Glomerular endothelial cell (primary cell): Measurements from ENCODE around the gene P4HA1. TPM values are rescaled to one million over a fixed set of nuclear protein-coding genes. Genes with fewer than 3 reads are reported as not detected.

Source experiments
- DNase-seq: peaks from one replicate; pipeline ENCODE4 v3.0.0-alpha.2; 2011; ENCODE audit warnings: low read depth, low spot score; ENCODE audit errors: extremely low read depth
- total RNA-seq: library from RNA; depleted of rRNA; stranded (reverse); fragments of >200 nt; gene quantifications from 2 replicates; pipeline ENCODE4 v1.2.3, GENCODE V29; 2015

Gene P4HA1
- total RNA-seq, 1 donor from 2014 or later = 82.2 TPM

DNA sequence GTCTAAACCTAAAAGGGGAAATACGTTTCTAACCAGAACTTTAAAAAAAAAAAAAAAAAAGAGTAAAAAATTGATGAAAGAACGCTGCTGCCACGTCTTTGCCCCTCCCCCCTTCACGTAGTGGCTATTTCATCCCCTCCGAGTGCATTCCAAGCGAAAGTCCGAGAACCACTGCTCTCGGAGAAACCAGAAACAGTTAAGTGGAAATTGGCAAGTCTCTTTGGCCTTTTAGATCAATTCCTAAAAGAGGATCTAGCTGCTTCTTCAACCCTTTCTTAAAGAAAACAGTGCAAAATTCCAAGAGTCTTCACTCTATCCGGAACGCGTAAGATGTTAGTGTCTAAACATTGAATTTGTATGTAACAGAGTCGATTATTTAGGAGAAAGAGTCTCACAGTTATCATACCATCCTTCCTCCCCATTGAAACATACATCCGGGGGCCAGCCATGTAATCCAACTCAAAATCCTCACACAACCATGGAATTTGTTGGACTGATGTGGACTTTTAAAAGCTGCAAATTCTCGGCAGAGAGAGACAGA is 1.1 kb downstream of the P4HA1 start:
- no peak for DNase-seq

DNA sequence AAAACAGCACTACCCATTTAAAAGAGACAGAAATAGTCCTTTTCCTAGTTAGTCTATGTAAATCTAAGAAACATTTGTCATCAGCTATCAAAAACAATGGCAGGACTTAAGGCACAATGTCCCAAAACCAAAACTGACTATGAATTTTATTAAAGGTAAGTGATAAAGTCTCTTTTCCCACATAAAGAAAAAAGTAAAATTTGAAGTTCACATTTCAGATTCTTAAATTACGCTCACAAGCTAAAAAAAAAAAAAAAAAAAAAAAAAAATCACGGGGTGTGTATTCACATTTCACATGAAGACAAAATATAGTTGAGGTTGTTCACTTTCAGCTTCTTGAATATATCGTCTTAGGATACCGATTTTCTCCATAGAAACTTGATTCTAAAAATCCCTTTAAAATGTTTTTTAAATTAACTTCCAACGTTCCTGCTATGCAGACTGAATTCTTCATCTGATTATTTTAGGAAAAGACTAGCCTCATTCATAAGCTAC is 1.6 kb downstream of the P4HA1 start:
- DNase-seq = no peak

DNA sequence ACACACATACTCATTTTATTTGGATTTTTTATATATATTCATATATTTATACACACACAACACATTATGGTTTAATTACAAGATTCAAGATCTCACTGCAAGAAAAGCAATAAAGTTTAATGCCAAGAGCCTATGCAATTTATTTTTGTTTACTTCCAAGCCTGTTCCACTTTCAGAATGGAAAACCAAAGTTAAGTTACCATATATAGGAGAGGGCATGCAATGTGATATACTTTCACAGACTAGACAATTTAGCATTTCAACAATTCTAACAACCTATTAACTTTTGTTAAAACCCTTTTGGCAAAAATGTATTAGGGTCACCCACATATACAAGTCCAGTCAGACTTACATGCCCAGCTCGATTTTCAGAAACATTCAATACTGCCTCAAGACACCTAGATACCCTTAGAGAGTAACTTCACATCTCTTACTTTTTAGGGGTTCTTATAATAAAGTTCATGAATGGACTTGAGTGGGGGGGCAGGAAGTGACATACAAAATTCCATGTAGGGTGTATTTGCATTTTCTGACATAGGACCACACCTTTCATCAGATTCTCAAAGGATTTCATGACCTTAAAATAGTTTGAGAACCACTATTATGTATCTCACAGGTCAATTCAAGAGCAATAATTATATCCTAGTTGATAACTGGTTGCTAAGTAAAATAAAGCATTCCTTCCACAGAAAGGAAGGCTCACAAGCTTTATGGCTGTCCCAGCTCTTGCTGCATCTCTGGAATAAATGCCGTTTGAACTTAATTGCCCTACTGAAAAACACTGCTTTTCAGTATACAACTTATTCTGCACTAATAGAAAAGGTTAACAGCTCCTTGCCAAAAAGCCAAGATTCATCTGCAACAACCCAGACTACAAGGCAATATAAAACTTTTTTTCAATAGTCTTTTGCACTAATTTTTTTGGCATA is 2.5 kb downstream of the P4HA1 start:
- no peak for DNase-seq

DNA sequence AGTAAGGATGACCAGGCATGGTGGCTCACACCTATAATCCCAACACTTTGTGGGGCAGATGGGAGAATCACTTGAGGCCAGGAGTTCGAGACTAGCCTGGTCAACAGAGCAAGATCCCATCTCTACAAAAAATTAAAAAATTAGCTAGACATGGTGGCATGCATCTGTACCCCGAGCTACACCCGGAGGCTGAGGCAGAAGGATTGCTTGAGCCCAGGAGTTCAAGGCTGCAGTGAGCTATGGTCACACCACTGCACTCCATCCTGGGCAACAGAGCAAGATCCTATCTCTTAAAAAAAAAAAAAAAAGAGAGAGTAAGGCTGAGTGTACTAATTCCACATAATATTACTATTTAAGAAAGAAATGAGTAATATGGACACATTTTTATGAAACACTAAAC is 3.8 kb downstream of the P4HA1 start:
- no peak for DNase-seq

DNA sequence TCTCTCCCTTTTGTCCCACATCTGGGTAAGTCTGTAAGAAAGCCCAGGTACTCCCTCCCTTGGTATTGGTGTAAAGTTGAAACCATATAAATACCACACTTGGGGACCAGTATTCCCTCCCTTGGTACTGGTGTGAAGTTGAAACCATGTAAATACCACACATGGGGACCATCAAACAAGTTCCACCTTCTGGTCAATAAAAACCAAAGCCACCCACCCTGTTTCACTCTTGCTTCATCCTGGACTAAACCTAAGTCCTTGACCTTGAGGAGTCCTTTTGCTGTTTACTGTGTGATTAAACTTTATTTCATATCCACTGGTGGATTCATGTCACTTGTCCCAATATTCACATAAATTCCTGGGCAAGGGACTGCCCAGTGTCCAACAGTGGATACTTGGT is 8.4 kb downstream of the P4HA1 start:
- DNase-seq = no peak

DNA sequence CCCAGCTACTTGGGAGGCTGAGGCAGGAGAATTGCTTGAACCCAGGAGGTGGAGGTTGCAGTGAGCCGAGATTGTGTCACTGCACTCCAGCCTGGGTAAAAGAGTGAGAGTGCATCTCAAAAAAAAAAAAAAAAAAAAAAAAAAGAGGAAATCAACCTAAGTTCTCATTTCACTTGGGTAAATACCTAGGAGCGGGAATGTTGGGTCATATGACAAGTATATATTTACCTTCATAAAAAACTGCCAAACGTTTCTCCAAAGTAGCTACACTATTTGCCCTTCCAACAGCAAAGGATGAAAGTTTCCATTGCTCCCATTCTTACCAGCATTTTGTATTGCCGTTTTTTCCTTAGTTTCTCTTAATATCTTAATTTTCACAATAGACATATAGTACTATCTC is 9.8 kb downstream of the P4HA1 start:
- DNase-seq = no peak

DNA sequence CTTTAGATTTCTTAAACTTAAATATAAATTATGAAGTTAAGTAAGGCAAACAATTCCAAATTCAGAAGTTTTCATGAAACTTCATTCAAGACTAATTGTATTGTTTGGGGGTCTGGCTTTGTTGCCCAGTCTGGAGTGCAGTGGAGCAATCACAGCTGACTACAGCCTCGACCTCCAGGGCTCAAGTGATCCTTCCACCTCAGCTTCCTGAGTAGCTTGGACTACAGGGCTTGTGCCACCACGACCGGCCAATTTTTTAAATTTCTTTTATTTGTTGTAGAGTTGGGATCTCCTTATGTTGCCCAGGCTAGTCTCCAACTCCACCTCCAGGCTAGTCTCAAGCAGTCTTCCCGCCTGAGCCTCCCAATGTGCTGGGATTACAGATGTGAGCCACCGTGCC is 12.5 kb downstream of the P4HA1 start:
- no peak for DNase-seq

DNA sequence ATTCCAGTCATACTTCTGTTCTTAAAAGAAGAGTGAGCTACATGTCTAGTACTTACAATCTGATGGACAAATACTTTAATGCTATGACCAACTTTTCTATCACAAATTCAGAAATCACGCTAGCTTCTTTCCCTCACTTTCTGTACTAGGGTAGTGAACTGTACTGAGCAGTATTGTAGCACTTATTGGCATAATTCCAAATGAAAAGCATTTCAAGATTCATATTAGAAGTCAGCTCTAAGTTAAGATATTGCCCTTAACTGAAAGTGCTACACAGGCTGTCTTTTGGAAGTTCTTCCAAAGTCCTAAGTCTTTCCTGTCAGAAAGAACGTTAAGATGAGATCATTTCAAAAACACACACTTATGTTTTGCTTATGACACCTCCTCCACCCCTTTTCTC is 13.4 kb downstream of the P4HA1 start:
- no peak for DNase-seq

DNA sequence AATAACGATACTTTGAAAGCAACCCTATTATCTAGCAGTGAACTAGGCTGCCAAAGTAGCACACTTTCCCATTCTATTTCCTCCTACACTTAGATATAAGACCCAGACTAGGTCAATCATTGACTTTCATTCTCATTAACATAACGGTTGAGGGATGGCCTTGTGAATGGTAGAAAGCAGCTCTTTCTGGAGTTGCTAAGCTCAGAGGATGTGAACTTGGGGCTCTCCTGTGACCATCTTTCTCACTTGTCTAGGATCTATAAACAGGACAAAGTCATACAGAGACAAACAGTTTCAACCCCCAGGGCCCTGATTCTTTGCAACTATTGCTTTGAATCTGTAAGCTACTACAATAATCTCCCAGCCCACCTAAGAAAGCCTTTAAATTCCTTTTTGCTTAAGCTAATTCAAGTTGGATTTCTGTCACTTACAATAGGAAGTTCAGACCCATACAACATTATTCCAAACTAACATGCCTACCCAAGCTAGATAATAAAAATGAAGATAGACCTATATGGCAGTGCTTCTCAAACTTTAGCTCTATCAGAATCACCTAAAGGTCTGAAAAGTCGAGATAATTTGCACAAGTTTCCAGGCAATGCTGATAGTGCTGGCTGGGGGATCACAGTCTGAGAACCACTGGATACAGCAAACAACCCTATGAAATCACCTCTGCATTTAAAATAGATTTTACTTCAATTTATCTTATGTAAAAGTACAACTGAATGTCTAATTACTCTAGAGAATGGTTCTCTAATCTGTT is 16.7 kb downstream of the P4HA1 start:
- DNase-seq = no peak

DNA sequence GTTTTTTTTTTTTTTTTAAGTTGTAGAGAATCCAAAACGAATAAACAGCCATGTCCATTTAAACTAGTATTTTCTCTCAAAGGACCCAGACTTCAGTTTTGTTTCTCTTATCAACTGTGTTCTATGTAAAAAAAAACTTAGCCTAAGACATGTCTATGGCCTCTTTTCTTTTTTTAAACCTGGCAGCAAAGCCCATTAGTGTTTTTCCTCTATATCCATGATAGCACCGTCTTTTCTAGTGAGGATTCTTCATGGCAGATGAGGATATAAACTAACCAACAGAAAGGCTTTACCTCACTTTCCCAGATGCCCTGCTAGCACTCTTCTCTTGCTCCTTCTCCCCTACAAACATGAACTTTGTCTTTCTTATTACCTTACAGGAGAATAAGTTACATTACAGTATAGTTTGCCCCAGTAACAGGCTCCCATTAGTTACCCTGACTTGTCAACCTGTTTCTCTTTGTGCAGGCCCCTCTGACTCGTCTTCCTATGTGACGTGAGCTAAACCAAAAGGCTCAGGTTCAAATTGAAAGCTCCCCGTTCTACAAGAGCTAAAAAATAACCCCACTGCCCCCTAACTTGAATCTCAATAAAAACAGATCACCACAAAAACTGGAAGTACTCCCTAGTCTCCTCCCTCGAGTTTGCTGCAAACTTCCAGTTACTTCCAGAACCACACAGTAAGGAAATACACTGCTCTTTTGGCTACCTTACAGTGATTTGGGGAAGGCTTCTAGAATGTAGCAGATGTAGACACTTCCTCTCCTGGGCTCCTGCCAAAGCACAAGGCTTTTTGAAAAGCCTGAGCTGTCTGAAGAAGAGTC is 20.1 kb downstream of the P4HA1 start:
- no peak for DNase-seq

DNA sequence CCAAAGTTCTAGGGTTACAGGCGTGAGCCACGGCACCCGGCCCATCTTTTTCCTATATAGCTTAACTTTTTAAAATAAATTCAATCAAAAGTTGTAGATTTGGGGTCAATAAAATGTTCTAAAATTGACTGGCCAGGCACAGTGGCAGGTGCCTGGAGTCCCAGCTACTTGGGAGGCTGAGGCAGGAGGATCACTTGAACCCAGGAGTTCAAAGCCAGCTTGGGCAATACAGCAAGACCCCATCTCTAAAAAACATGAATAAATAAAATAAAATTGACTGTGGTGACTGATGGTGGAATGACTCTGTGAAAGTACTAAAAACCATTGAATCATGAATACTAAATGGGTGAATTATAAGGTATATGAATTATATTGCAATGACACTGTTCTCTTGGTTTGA is 20.8 kb downstream of the P4HA1 start:
- no peak for DNase-seq

DNA sequence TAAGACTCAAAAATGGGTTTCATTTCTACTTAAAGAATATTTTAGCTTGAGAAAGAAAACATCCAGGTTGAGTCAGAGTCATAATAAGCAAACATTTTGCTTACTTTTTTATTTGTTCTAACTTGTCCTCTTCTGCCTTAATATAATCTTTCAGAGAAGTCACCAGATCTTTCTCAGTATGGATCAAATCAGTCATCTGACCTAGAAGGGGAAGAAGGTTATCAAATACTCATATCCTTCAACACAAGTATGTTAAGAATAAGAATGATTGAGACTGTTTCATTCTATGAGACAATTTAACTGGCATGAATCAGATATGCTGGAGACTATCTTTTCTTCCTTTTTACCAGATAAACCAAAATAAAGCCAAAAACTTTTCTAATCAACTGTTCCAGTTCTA is 23.0 kb downstream of the P4HA1 start:
- no peak for DNase-seq

DNA sequence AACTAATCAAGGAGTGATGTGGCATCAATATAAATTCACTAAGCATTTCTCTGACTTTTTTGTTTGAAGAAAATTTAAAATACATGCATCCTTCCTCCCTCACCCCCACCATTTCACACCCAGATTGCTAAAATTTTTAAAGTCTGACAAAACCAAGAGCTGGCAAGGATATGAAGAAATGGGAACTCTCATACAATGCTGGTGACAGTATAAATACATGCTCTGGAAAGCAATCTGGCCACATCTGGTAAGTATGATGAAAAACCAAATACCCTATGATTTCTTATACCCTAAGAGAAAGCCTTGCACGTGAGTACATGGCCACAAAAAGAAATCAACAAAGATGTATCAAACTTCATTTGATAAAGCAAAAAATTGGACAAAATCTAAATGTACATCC is 31.2 kb downstream of the P4HA1 start:
- DNase-seq = no peak

DNA sequence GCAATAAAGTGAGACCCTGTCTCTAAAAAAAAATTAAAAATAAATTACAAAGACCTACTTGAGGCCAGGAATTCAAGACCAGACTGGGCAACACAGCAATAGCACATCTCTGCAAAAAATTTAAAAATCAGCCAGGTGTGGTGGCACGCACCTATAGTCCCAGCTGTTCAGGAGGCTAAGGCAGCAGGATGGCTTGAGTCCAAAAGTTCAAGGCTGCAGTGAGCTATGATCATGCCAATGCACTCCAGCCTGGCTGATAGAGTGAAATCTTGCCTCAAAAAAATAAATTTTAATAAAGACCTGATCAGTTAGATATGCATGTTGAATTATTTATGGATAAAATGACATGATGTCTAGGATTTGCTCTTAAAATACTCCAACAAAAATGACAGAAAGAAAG is 34.9 kb downstream of the P4HA1 start:
- DNase-seq = no peak

DNA sequence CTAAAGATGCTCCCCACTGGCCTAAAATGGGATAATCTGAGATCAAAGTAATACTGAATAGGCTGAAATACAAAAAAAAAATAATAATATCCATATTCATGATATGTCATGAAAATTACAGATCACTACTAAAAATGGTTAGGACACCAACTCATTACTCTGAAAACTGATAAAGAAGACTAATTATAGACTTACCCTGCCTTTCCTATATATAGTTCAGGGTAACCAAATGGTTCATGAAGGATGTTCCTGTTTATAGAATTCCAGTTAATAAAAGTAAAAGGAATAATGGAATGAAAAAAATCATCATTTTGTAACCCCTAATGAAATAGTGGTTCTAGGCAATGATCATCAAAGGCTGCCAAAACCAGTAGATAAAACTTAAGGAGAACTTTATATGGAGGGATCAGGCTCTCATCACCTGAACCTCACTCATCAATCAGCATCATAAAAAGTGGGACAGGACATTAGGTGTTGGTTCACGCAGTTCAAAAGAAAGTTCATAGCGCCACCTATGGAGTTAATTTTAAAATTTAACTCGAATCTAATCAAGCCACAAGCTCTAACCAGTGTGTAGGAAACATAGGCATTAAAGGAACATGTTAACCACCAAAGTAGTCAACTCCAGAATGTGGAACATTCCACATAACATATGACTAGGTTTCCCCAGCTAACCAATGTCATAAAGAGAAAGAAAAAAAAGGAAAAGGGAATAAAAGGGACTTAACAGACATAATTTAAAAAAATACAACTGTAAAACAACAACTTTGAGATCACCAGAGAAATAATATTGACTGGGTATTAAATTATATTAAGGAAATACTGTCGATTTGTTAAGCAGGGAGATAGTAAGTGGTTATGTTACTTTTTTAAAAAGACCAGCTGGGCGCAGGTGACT is 35.7 kb downstream of the P4HA1 start:
- no peak for DNase-seq

DNA sequence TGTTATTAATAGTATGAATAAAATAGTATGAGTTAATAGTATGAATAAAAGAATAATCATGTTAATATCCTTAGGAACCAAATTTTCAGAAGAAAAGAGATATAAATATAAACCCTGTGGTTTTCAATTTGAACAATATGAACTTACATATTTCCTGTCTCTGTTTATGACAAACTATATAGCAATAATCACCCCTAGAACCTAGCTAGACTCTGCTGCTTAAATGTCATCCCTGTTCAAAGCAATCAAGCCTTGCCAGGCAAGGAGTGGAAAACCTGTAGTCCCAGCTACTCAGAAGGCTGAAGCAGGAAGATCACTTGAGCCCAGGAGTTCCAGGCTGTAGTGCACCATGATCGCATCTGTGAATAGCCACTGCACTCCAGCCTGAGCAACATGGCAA is 36.5 kb downstream of the P4HA1 start:
- no peak for DNase-seq

DNA sequence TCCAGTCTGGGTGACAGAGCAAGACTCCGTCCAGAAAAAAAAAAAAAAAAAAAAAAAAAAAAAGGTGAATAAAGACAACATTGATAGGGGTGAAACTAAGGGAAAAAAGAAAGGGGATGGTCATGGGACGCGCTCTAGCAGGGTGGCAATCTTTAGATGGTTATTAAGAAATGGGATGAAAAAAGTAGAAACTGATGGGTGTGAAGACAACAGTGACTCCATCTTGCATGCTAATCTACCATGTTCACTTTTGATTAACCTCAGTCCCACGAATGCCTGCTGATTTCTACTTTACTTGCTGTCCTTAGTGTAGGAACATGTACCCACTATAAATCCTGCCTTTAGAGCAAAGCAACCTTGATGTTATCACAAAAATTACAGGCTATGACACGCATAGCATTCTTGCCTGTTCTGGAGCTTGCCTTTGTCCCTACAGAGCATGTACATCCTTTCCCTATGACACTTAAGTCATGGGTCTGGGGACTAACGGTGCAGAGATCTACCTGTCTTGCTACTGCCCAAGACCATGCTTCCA is 38.5 kb downstream of the P4HA1 start:
- no peak for DNase-seq

DNA sequence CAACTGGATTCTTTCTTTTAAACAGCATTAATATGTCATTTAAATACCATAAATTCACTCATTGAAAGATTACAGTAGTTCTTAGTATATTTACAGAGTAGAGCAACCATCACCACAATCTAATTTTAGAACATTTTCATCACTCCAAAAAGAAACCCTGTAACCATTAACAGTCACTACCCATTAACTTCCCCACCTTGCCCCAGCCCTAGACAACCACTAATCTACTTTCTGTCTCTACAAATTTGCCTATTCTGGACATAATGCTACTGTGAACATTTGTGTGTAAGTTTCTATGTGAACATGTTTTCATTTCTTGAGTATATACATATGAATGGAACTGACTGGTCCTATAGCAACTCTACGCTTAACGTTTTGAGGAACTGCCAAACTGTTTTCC is 42.4 kb downstream of the P4HA1 start:
- DNase-seq = no peak

DNA sequence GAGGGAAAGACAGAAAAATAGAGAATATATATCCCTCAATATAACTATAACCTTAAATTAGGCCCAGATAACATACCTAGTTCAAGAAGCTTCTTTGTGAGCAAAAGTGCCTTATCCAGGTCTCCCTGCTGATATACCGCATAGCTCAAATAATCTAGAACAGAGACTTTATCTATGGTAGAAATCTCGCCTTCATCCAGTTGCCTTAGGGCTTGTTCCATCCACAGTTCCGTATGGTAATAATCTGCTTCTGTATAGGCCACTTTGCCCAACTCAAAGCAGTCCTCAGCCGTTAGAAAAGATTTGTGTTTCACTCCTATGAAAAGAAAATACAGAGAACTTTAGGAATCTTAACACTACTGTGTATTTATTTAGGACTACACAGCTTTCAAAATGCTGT is 43.4 kb downstream of the P4HA1 start:
- no peak for DNase-seq
